ENCODE measurements around the gene DRGX.

DRGX gene

DNA sequence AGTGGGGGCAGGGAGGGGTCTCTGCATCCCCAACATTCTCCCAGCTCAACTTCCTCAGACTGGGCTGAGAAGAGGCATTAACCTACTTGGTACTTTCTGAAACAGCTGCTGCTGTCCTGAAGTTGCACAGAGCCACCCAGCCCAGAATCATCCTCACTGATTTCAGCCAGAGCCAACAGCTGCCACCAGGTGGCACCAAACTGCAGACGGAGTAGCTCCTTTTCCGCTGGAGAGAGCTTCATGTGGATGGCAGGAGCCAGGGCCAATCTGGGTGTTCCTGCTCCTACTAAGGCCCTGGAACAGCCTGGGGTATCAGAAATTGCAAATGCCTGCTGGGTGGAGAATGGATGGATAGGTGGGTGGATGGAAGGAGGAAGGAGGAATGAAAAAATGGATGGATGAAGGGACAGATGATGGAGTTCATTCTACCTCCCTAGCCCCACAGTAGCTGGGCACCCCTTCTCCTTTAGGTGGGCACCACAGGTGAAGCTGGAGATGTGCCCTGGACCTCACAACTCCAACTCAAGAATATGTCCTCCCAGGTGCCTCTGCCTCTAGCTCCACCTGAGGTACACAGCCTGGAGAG lies 11.8 kb upstream of the DRGX start:
- no peak for DNase-seq

DNA sequence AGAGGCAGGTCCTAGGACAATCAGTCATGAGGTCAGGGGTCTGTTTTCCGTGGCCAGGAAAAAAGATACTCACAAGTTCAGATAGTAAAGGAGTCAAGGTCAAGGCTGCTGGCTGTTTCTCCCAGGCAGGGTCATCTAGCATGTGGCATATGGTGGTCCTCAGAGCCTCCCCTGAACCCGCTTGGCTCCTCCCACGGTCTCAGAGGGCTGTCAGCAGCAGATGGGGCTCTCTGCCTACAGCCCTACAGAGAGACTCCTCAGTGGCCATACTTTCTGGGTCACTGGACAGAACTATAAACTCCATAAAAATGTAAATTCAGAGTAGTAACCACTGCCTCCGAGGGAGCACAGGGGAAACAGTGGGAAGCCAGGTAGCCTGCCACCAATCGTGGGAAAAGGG lies 11.3 kb upstream of the DRGX start:
- no peak for DNase-seq

- no peak for DNase-seq
These were observed 8.5 kb upstream of the DRGX start for GRCh38 chr10:49404321-49404878.

DNA sequence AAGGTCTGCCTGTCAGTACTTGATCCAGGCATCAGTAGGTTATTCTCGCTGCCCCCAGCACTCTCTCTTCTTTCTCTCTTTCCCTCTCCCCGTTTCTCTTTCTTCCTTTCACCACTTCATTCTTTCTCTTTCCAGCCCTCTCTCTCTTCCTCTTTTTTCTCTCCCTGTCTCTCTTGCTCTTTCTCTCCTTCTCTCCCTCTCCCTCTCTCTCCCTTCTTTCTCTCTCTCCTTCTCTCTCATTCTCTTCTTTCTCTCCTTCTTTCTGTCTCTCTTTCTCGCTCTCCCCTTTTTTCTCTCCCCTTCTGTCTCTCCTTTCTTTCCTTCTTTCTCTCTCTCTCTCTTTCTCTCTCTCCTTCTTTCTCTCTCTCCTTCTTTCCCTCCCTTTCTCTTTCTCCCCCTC lies 7.5 kb upstream of the DRGX start:
- no peak for DNase-seq

DNA sequence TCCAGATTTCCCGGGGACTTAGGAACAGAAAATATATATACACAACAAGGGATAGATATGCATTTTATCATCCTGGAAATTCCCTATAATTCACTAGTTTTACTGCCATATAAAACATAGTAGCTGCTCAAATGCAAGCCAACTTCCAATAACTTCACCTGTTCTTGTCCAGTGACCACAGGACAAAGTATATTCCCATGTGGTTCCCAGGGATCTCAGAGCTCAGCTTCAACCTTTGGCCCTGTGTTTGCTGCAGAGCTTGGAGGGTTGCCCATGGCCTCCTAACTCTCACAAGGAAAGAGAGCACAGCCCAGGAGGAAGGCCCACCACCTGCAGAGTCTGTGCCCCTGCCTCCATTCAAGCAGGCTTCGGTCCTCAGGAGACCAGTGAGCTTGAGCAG lies 4.5 kb upstream of the DRGX start:
- no peak for DNase-seq

- DNase-seq = no peak
These were observed 3.1 kb upstream of the DRGX start for GRCh38 chr10:49398986-49399385.

DNA sequence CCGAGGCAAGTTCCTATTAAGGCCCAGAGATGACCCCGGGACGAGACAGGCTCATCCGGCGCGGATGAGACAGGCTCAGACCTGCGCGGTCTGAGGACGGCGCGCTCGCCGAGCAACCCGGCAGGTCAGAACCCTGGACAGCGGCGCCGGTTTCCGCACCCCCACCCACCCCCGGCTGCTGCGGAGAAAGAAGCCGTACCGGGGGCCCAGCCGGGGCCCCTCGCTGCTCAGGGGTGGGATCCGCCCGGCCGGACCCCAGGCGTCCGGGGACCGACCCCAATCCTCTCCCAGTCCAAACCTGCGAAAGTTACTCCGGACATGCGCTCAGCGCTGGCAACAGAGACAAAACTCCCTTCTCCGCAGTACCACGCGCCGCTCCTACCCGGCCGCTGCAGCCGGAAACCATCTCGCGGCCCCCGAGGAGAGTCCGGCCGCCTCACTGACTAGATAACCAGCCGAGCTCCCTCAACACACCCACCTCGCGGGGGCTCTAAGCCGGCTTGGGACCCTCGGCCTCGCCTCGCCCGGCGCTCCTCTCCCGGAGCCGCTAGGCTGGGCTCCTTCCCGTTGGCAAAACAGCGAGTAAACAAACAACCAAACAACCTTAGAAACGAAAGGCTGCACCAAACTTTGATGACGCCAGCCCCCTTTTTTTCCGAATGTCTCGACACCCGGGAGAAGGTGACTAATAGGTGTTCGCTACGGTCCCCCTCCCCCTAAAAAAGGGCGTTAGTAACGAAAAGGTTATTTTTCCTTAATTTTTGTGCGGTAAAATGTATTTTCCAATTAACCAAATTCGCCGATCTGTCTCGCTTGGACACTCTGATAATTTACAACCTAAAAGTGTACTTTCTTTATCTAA lies 2.3 kb upstream of the DRGX start:
- DNase-seq = no peak

- DNase-seq = no peak
These were observed 1.4 kb upstream of the DRGX start for GRCh38 chr10:49397036-49397999.

DNA sequence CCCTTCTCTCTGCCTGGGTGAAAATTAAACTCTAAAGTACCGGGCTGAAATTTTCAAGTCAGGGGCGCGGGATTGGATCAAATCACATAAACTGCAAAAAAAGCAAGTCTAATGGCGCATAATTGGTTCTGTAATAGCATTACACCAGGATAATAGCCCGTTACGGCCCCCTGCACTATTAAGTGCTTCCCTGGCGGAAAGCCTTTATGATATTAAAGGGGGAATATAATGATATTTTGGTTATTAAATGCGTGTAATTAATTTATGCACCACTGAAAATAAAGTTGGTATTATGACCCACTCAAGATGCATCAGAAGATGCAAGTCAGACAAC lies 744 bp upstream of the DRGX start:
- DNase-seq = no peak

- no peak for DNase-seq
These were observed 752 bp downstream of the DRGX start for GRCh38 chr10:49394933-49395740.

GRCh38 chr10:49393757-49394156 lies 2.1 kb downstream of the DRGX start:
- no peak for DNase-seq

GRCh38 chr10:49393301-49393700 lies 2.6 kb downstream of the DRGX start:
- DNase-seq = no peak

DNA sequence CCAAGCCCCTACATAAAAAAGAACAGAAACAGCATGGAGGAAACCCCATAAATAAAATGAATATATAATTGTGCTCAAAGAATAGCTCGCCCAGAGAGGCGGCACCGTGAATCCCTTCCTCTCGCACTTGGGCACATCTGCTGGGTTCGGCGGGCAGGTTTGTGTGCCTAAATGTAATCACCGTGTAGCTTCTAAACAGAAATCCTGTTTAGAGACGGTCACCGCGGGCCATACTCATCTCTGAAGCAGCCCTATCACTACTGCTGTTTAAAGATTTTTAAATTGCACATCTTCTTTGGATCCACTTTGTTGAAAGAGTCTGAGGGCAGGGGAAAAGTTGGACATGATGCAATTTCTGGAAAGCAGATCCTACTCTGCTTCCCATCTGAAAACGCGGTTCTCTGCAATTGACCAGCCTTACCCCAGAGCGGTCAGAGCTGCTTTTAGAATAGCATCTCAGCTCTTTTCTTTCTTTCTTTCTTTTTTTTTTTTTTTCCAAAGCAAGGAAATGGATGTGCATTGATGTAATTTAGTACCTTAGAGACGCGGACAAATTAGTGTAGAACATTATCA lies 6.4 kb downstream of the DRGX start:
- no peak for DNase-seq

GRCh38 chr10:49388161-49388560 lies 7.7 kb downstream of the DRGX start:
- no peak for DNase-seq

DNA sequence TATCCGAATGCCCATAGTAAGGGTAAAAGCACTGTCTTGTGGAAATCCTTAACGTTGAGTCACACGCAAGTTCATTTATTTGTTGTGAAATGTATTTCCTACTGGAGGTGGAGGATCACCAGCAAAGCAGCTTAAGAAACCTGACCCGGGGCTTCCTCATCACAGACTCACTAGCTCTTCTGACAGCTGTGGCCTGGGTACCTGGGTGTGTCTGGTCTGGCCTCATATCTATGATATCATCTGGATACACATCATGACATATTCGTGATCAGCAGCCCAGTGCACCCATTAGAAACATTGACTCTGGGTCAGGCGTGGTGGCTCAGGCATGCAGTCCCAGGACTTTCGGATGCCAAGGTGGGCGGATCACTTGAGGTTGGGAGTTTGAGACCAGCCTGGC lies 8.8 kb downstream of the DRGX start:
- no peak for DNase-seq

- DNase-seq = no peak
These were observed 9.7 kb downstream of the DRGX start for GRCh38 chr10:49385939-49386922.

- no peak for DNase-seq
These were observed 11.5 kb downstream of the DRGX start for GRCh38 chr10:49384268-49384953.

DNA sequence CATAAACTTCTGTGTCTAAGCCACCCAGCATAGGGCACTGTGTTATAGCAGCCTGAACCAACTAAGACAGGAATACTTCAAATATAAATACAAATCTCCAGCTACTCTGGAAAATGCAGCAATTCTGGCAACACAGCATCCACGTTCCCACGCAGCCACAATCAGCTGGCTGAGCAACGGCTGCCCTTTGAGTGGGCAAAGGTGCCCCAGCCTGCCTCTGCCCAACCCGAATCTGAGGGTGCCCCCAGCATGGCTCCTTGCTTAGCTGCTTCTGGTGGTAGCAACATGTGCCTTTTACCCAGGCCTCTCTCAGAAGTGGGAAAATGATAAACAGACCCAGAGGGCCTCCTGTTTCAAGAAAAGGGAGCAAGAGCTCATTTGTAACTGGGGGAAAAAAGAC lies 12.0 kb downstream of the DRGX start:
- no peak for DNase-seq

DNA sequence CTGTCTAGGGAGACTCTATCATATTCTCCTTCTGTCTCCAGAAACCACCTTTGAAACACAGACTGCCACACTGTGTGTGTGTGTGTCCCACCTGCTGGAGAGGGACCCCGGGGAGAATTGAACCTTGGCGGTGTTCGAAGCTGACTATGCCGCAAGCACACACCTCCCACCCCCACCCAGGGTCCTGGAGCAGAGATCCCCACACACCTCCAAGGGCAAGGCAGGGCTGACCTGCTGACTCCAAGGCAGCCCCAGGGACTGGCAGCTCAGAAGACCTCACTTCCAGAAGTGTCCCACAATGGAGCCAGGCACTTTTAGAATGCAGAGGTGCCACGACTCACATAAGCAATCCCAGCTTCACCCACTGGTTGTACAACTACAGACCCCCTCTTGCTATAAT lies 13.1 kb downstream of the DRGX start:
- DNase-seq = no peak

- DNase-seq = no peak
These were observed 13.7 kb downstream of the DRGX start for GRCh38 chr10:49382226-49382625.

All from SHP77 treated with DMSO at 0.1 percent for 48 hours (cell line).